ENCODE results near the gene TBK1.

- TF ChIP-seq, protein P1, sequence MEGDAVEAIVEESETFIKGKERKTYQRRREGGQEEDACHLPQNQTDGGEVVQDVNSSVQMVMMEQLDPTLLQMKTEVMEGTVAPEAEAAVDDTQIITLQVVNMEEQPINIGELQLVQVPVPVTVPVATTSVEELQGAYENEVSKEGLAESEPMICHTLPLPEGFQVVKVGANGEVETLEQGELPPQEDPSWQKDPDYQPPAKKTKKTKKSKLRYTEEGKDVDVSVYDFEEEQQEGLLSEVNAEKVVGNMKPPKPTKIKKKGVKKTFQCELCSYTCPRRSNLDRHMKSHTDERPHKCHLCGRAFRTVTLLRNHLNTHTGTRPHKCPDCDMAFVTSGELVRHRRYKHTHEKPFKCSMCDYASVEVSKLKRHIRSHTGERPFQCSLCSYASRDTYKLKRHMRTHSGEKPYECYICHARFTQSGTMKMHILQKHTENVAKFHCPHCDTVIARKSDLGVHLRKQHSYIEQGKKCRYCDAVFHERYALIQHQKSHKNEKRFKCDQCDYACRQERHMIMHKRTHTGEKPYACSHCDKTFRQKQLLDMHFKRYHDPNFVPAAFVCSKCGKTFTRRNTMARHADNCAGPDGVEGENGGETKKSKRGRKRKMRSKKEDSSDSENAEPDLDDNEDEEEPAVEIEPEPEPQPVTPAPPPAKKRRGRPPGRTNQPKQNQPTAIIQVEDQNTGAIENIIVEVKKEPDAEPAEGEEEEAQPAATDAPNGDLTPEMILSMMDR (IDR thresholded peaks at IDR 0.05; ENCODE audit: low read depth, low read length): no peak
- no peak for TF ChIP-seq MAX (IDR thresholded peaks at IDR 0.05; ENCODE audit: low read depth, low read length)
Measured at GRCh38 chr12:64413884-64414283, 38.0 kb upstream of the TBK1 start.

All from NB4 (cell line).